ENCODE measurements around the gene SUSD4. TPM values are rescaled to one million over a fixed set of nuclear protein-coding genes. Genes with fewer than 3 reads are reported as not detected.
"Not testable (repeated sequence)": the region's sequence is repeated elsewhere in the genome, so short reads cannot be mapped to it uniquely, and the experiment has no call there.

Gene SUSD4
- total RNA-seq, 3 donors from 2014 or later (not counting 1 experiment from before 2014, with no cell fraction given), result 0.60 to 1.1 TPM; not detected in 1

DNA sequence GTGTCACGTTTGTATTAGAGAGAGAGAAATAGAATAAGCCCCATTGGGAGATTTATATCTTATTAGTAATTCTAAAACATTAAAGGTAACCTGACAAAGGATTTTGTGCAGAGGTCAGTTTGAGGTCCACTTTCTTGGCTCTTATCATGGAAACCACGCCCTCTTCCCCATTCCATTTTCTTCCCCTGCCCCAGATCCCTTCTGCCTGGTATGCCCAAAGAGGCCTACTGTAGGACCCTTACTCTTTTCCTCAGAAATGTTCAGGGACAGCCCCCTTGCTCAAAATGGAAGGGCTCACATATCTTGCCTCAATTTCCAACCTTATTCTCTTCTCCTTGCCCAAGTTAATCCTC lies 38.8 kb upstream of the SUSD4 start:
- no peak for TF ChIP-seq CTCF (IDR thresholded peaks at IDR 0.05)
- Histone ChIP-seq H3K27me3 (ENCODE audit: control insufficient read depth, insufficient read depth, low read length) (peaks cover 2% of the 10 kb centered on the region), H3K4me3 (ENCODE audit: low read length) (no peak overlapping the region), H3K27ac (ENCODE audit: low read length) (no peak overlapping the region), H3K4me1 (ENCODE audit: control insufficient read depth, insufficient read depth, low read length) (no peaks in the 10 kb centered on the region), H3K36me3 (ENCODE audit: control insufficient read depth, insufficient read depth, low read length) (no peaks in the 10 kb centered on the region), H3K9me3 (ENCODE audit: control insufficient read depth, insufficient read depth, low read length) (no peaks in the 10 kb centered on the region)
- no peak for DNase-seq
- no peaks in the 10 kb centered on the region for H3K4me1 Mint-ChIP-seq
- intact Hi-C loops (cut with micrococcal nuclease), result no loop called here
- no peak overlapping the region for H3K27ac Mint-ChIP-seq
- no peak for ATAC-seq
- H3K4me3 Mint-ChIP-seq, result no peak overlapping the region
- 72% methylated on average over 1 of the region's 2 CpGs for WGBS (ENCODE audit: insufficient coverage)
- peaks cover 4 to 6% of the 10 kb centered on the region in 2 donors for H3K9me3 Mint-ChIP-seq
- peaks cover 11 to 17% of the 10 kb centered on the region in 2 donors for H3K27me3 Mint-ChIP-seq (ENCODE audit: low read depth in 2 of 2)
- H3K36me3 Mint-ChIP-seq, result no peaks in the 10 kb centered on the region

DNA sequence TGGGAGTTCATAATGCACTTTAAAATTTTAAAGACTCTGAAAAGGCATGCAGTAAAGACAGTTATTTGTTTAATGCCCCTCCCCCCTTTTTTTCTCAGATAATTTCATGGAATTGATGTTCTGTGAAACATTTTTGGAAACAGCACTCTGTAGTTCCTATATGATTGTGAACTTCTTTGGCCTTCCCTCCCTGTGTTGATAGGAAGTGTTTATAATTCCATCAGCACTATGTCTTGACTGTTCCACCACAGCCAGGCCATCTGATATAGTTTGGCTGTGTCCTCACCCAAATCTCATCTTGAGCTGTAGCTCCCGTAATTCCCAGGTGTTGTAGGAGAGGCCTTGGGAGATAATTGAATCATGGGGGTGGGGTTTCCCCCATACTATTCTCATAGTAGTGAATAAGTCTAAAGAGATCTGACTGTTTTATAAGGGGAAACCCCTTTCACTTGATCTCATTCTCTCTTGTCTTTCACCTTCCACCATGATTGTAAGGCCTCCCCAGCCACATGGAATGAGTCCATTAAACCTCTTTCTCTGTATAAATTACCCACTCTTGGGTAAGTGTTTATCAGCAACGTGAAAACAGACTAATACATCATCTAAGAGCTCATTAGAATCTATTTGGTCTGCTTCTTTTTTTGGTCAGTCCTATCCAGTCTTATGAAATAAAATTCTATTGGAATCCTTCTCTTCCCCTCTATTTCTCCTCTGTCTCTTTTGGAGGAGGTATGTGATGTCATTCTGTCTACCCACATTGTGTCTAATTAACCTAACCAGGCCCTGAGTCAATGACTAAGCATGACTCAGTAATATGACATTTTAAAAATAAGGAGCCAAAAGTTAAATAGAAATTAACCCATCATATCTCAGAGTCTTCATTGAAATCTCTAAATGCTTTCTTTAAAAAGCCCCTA lies 38.2 kb upstream of the SUSD4 start:
- ATAC-seq (no peak), DNase-seq (no peak)
- 56% methylated on average over 1 of the region's 2 CpGs for WGBS (ENCODE audit: insufficient coverage)
- Mint-ChIP-seq H3K9me3 (peaks cover 4 to 6% of the 10 kb centered on the region in 2 donors), H3K4me1 (no peaks in the 10 kb centered on the region), H3K36me3 (no peaks in the 10 kb centered on the region), H3K27me3 (ENCODE audit: low read depth in 2 of 2) (peaks cover 11 to 17% of the 10 kb centered on the region in 2 donors), H3K27ac (no peak overlapping the region), H3K4me3 (no peak overlapping the region)
- Histone ChIP-seq H3K36me3 (ENCODE audit: control insufficient read depth, insufficient read depth, low read length) (no peaks in the 10 kb centered on the region), H3K4me3 (ENCODE audit: low read length) (no peak overlapping the region), H3K27me3 (ENCODE audit: control insufficient read depth, insufficient read depth, low read length) (peaks cover 2% of the 10 kb centered on the region), H3K4me1 (ENCODE audit: control insufficient read depth, insufficient read depth, low read length) (no peaks in the 10 kb centered on the region), H3K9me3 (ENCODE audit: control insufficient read depth, insufficient read depth, low read length) (no peaks in the 10 kb centered on the region), H3K27ac (ENCODE audit: low read length) (no peak overlapping the region)
- no peak for TF ChIP-seq CTCF (IDR thresholded peaks at IDR 0.05)
- intact Hi-C loops (cut with micrococcal nuclease), result no loop called here

DNA sequence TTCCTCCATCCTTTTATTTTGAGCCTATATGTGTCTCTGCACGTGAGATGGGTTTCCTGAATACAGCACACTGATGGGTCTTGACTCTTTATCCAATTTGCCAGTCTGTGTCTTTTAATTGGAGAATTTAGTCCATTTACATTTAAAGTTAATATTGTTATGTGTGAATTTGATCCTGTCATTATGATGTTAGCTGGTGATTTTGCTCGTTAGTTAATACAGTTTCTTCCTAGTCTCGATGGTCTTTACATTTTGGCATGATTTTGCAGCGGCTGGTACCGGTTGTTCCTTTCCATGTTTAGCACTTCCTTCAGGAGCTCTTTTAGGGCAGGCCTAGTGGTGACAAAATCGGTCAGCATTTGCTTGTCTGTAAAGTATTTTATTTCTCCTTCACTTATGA lies 35.4 kb upstream of the SUSD4 start:
- H3K9me3 Mint-ChIP-seq; H3K36me3 ChIP-seq (ENCODE audit: control insufficient read depth, insufficient read depth, low read length); DNase-seq; H3K4me3 Mint-ChIP-seq; H3K4me1 ChIP-seq (ENCODE audit: control insufficient read depth, insufficient read depth, low read length); H3K27me3 ChIP-seq (ENCODE audit: control insufficient read depth, insufficient read depth, low read length); H3K27ac Mint-ChIP-seq; intact Hi-C loops (cut with micrococcal nuclease); H3K36me3 Mint-ChIP-seq; H3K4me3 ChIP-seq (ENCODE audit: low read length); ATAC-seq; H3K27ac ChIP-seq (ENCODE audit: low read length); H3K4me1 Mint-ChIP-seq; H3K9me3 ChIP-seq (ENCODE audit: control insufficient read depth, insufficient read depth, low read length): not testable (repeated sequence)
- H3K27me3 Mint-ChIP-seq (ENCODE audit: low read depth in 2 of 2), result peaks cover 8 to 13% of the 10 kb centered on the region in 2 donors
- WGBS (ENCODE audit: insufficient coverage), result no CpG with 5 or more reads among the region's 6 CpGs

GRCh38 chr1:223394706-223395105 lies 30.7 kb upstream of the SUSD4 start:
- Mint-ChIP-seq H3K4me1 (no peaks in the 10 kb centered on the region), H3K36me3 (no peaks in the 10 kb centered on the region), H3K27ac (no peak overlapping the region), H3K27me3 (ENCODE audit: low read depth in 2 of 2) (peaks cover 20 to 21% of the 10 kb centered on the region in 2 donors), H3K9me3 (no peaks in the 10 kb centered on the region), H3K4me3 (no peak overlapping the region)
- DNase-seq (no peak), ATAC-seq (no peak)
- no peak overlapping the region for H3K27ac ChIP-seq (ENCODE audit: low read length)
- 91% methylated on average over 13 of the region's 13 CpGs for WGBS (ENCODE audit: insufficient coverage)
- H3K27me3 ChIP-seq (ENCODE audit: control insufficient read depth, insufficient read depth, low read length), result peaks cover 6% of the 10 kb centered on the region
- H3K36me3 ChIP-seq (ENCODE audit: control insufficient read depth, insufficient read depth, low read length), result no peaks in the 10 kb centered on the region
- no peak for TF ChIP-seq CTCF (IDR thresholded peaks at IDR 0.05)
- H3K4me3 ChIP-seq (ENCODE audit: low read length), result no peak overlapping the region
- H3K4me1 ChIP-seq (ENCODE audit: control insufficient read depth, insufficient read depth, low read length), result no peaks in the 10 kb centered on the region
- intact Hi-C loops (cut with micrococcal nuclease), result no loop called here
- no peaks in the 10 kb centered on the region for H3K9me3 ChIP-seq (ENCODE audit: control insufficient read depth, insufficient read depth, low read length)

Data from natural killer cell (primary cell).